Measurements from ENCODE around the gene MVB12B. TPM values are rescaled to one million over a fixed set of nuclear protein-coding genes. Genes with fewer than 3 reads are reported as not detected.

The MVB12B gene
- total and polyA plus RNA-seq, 2 donors from 2014 or later = 4.5 to 12.3 TPM

GRCh38 chr9:126465977-126466376 lies 139.3 kb downstream of the MVB12B start:
- TF ChIP-seq CTCF (IDR thresholded peaks at IDR 0.05; ENCODE audit: borderline replicate concordance, extremely low read depth, insufficient read depth) = no peak
- Histone ChIP-seq H3K9ac (ENCODE audit: low read length in 3 of 3) (no peak overlapping the region), H3K27ac (ENCODE audit: low read depth in 2 of 2, low read length in 2 of 2) (no peak overlapping the region), H3K4me1 (ENCODE audit: control insufficient read depth in 2 of 3, insufficient read depth in 2 of 3, low read depth in 1 of 3, low read length in 3 of 3) (no peaks in the 10 kb centered on the region), H3K27me3 (ENCODE audit: control insufficient read depth, insufficient read depth, low read length) (no peaks in the 10 kb centered on the region), H3K4me3 (ENCODE audit: low read length in 3 of 3) (no peak overlapping the region), H3K36me3 (ENCODE audit: control insufficient read depth in 2 of 3, insufficient read depth in 3 of 3, low read length in 3 of 3) (no peaks in the 10 kb centered on the region), H3K9me3 (ENCODE audit: control insufficient read depth in 2 of 3, insufficient read depth in 1 of 3, low read length in 3 of 3) (no peaks in the 10 kb centered on the region)
- intact Hi-C loops (cut with DNase I) = no loop called here
- DNase-seq = no peak
- no peak for FAIRE-seq

GRCh38 chr9:126468141-126468825 lies 141.7 kb downstream of the MVB12B start:
- intact Hi-C loops (cut with DNase I) = no loop called here

DNA sequence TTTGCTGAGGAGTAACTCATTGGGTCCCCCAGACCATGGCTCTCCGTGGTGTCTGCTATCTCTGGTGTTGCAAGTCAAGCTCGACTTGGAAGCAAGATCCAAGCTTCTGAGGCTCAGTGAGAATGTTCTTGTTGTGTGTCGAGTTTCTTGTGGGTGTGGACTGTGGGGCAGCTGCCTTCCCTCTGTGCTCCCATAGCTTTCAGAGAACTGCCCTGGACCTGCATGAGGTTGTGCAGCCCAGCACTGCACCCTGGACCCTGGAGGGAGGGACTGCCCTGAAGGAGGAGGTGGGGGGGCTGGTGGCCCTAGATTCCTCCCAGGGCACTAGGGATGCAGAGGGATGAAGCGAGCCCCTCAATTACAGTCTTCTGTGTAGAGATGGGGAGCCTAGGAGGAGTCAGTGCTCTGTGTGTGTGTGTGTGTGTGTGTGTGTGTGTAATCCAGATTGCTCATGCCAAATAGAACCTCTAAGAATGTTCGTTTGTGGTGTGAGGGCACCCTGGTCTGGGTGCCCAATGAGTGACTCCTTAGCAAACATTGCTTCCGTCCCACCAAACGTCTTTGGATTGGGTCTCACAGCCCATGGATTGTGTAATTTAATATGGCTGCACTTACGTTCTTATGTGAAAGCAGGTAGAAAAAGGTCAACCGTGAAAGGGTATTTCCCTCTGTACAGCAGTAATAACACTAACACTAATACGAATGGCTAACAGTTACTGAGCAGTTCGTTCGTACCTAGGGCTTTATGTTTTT lies 143.8 kb downstream of the MVB12B start:
- no peak for TF ChIP-seq CTCF (IDR thresholded peaks at IDR 0.05; ENCODE audit: borderline replicate concordance, extremely low read depth, insufficient read depth)
- Histone ChIP-seq H3K9ac (ENCODE audit: low read length in 3 of 3) (no peak overlapping the region), H3K4me3 (ENCODE audit: low read length in 3 of 3) (no peak overlapping the region), H3K27ac (ENCODE audit: low read depth in 2 of 2, low read length in 2 of 2) (peak overlapping the region in 1 of 2 donors; percentile 14), H3K27me3 (ENCODE audit: control insufficient read depth, insufficient read depth, low read length) (no peaks in the 10 kb centered on the region), H3K9me3 (ENCODE audit: control insufficient read depth in 2 of 3, insufficient read depth in 1 of 3, low read length in 3 of 3) (no peaks in the 10 kb centered on the region), H3K36me3 (ENCODE audit: control insufficient read depth in 2 of 3, insufficient read depth in 3 of 3, low read length in 3 of 3) (no peaks in the 10 kb centered on the region), H3K4me1 (ENCODE audit: control insufficient read depth in 2 of 3, insufficient read depth in 2 of 3, low read depth in 1 of 3, low read length in 3 of 3) (peaks cover 0 to 2% (median 0%) of the 10 kb centered on the region in 3 donors)
- intact Hi-C loops (cut with DNase I) = no loop called here
- FAIRE-seq (no peak), DNase-seq (no peak)

More at GRCh38 chr9:126468141-126468825, 141.7 kb downstream of the MVB12B start:
- Histone ChIP-seq H3K27me3 (ENCODE audit: control insufficient read depth, insufficient read depth, low read length) (no peaks in the 10 kb centered on the region), H3K4me1 (ENCODE audit: control insufficient read depth in 2 of 3, insufficient read depth in 2 of 3, low read depth in 1 of 3, low read length in 3 of 3) (peaks cover 0 to 2% (median 0%) of the 10 kb centered on the region in 3 donors), H3K4me3 (ENCODE audit: low read length in 3 of 3) (no peak overlapping the region), H3K9ac (ENCODE audit: low read length in 3 of 3) (no peak overlapping the region), H3K36me3 (ENCODE audit: control insufficient read depth in 2 of 3, insufficient read depth in 3 of 3, low read length in 3 of 3) (no peaks in the 10 kb centered on the region), H3K27ac (ENCODE audit: low read depth in 2 of 2, low read length in 2 of 2) (no peak overlapping the region), H3K9me3 (ENCODE audit: control insufficient read depth in 2 of 3, insufficient read depth in 1 of 3, low read length in 3 of 3) (no peaks in the 10 kb centered on the region)
- no peak for DNase-seq
- no peak for FAIRE-seq
- TF ChIP-seq CTCF (IDR thresholded peaks at IDR 0.05; ENCODE audit: borderline replicate concordance, extremely low read depth, insufficient read depth) = no peak

Measured in kidney (tissue), 14 donors.